NT2/D1 (cell line): ENCODE data around the gene LAMC2.

Source experiments
- SUZ12 ChIP-seq: IDR thresholded peaks from 2 replicates; pipeline ENCODE4 v1.6.1; 2011; ENCODE audit not compliant: insufficient read length, insufficient read depth; ENCODE audit errors: extremely low read depth
- ZNF274 ChIP-seq: IDR thresholded peaks from 2 replicates; pipeline ENCODE4 v1.6.1; 2011; ENCODE audit warnings: mild to moderate bottlenecking, low read depth, low read length

DNA sequence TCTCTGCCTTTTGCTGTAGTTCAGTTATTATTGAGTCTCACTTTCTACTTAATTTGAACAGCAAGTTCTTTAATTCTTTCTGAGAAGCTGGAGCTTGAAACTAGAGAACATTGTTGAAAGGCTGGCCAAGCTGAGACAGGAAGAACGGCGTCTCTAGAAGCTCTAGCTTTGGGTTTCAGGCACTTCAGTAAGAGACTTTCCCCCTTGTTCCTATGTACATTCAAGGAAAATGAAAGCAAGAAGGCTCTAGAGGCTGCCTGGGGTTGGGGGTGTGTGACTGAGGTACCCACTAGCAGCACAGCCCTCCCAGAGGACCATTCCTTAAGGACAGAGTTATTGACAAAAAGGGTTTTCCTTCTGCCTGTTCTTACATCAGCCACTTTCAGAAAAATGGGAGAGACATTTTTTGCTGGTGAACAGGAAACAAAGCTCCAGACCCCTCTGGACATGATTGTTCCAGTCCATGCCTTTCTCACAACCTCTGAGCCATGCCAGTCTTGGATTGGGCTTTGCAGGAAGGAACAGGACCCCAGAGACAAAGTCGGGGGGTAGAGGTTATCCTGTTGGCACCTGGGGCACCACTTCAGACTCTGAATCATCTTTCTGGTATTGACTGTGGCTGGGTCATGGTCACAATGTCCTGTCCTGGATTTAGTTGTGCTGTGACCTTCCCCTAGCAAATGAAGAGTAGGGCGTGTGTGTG, 63.1 kb downstream of the LAMC2 start:
- TF ChIP-seq ZNF274 (no peak), SUZ12 (no peak)
